Activated CD4-positive, alpha-beta T cell treated with anti-CD3 and anti-CD28 coated beads, Interleukin-2, Interleukin-6, amounts not matched to agents 100 ng/mL and 50 ng/mL, durations not matched to agents 16 hours and 8 hours (primary cell): Measurements from ENCODE around the gene KRT16.
"Not testable (repeated sequence)": the region's sequence is repeated elsewhere in the genome, so short reads cannot be mapped to it uniquely, and the experiment has no call there.

ENCODE experiments used
- DNase-seq: peaks from one replicate; pipeline ENCODE4 v3.0.0-alpha.2; 2020

KRT16 gene

DNA sequence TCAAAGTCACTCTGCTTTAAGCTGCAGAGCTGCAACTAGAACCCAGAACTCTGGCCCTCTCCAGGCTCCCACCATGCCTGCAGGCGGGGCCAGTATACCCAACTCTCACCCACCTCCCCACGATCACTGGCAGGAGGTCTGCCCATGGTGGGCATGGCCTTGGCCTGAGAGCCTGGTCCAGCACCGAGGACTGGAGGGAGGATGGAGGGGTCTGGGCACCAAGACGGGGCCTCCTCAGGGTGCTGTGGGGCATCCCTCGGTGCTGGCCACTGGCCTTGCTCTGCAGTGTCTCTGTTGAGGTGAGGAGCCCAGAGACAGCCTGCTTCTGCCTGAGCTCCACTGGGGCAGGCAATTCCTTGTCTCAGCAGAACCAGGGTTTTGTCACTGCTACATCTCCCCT lies 1.5 kb upstream of the KRT16 start:
- no peak for DNase-seq

DNA sequence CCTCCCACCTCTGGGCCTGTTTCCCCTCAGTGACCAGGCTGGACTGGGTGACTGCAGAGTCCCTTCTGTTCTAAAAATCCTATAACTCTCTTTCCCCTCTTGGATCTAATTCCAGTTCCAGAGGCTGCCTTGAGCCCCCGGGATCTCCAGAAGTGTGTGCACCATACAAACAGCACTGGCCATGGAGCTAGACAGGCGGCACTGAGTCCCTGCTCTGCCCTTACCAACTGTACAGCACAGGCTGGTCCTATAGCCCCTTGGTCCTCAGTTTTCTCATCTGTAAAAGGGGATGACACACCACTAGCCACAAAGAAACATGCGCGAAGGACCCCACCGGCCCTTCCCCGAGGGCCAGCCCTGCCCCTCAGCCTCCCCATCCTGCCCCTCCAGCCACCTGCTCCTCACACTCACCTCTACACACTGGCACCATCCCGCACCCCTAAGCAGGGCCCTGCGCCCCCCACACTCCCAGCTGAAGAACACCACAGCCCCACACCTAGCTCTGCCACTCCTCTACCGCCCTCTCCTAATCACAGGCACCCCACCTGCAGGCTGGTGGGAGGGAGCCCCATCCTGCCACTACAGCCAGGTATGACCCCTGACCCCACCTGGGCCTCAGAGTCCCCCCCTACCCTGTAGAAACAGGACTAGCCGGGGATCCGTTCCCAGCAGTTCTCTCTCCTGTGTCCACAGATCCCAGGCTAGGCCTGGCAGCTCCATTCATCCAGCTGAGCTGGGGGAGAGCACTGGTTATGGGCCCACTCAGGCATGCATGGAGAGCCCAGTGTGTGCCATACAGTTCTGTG lies 913 bp upstream of the KRT16 start:
- DNase-seq: no peak

DNA sequence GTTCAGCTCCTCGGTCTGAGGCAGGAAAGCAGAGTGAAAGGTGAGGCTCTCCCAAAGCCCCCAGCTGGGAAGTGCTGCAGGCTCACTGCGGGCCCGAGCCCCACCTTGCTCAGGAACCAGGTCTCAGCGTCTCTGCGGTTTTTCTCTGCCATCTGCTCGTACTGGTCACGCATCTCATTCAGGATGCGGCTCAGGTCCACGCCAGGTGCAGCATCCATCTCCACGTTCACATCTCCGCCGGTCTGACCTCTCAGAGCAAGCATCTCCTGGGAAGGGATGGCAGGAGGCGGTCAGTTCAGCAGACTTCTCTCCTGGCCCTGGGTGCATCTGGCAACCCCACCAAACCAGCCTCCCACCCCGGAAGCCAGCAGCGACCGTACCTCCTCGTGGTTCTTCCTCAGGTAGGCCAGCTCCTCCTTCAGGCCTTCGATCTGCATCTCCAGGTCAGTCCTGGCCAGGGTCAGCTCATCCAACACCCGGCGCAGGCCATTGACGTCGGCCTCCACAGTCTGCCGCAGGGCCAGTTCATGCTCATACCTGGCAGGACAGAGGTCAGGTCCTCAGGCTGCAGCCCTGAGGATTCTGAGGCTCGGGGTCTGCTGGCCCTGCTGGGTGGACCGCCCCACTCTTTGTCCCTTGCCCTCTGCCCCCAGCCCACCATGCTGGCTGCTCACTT lies 1.5 kb downstream of the KRT16 start:
- DNase-seq: no peak

DNA sequence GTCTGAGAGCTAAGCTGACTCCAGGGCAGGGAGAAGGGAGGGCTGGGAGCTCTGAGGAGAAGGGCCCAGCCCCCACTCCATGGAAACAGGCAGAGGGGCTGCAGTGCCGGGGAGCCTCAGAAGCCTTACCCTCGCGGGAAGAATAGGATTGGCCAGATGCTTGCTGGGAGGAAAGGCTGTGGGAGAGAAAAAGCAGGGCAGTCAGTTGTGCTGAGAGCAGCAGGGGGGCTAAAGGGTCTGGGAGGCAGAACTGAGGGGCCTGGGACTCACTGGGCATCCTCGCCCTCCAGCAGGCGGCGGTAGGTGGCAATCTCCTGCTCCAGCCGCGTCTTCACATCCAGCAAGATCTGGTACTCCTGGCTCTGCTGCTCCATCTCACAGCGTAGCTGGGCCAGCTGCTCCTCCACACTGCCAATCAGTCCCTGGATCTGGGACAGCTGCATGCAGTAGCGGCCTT lies 2.5 kb downstream of the KRT16 start:
- DNase-seq: not testable (repeated sequence)

DNA sequence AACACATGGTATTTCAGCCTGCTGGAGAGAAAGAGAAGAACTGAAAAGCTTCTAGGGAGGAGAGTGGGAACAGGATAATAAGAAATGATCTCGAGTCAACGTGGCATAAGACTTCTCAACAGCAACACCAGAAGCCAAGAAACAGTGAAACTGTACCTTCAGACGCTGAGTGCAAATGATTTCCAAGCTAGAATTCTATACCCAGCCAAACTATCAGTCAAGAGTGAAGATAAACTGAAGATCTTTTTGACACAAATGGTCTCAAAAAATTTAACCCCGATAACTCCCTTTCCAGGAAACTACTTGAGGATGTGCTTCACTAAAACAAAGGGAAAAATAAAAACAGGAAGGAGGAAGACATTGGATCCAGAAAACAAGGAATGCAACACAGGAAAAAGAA lies 5.6 kb downstream of the KRT16 start:
- not testable (repeated sequence) for DNase-seq

DNA sequence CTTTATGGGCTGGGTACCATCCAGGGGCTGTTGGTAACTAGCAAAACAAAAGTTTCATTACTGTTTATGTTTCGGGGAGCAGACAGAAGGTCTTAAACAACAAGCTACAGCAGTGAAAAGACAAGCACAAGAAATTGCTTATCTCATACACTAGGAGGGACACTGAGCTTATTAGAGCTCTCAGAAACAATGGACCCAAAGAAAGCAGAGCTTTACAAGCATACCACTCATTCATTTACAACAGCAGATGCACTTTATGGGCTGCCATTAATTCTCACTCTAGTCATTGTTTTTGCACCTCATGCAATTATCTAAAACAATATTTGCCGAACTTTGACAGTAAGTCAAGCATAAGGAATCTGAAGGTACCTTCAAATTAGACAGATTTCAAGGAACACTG lies 10.0 kb downstream of the KRT16 start:
- no peak for DNase-seq

DNA sequence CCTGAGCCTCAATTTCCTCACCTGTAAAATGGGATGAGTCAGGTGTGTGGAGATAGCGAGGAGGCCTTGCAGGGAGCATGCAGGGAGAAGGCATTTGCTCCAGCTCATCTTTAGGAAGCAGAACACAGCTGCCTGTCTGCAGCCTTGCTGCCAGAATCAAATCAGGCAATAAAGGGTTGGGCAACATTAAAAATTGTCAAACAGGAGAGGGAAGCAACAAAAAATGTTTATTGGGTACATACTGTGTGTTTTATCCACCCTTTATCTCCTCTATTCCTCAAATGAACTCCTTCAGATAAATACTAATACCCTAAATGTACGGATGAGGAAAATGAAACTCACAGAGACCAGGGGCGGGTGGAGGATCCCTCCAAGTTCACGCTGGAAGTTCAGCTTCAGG lies 12.2 kb downstream of the KRT16 start:
- no peak for DNase-seq

DNA sequence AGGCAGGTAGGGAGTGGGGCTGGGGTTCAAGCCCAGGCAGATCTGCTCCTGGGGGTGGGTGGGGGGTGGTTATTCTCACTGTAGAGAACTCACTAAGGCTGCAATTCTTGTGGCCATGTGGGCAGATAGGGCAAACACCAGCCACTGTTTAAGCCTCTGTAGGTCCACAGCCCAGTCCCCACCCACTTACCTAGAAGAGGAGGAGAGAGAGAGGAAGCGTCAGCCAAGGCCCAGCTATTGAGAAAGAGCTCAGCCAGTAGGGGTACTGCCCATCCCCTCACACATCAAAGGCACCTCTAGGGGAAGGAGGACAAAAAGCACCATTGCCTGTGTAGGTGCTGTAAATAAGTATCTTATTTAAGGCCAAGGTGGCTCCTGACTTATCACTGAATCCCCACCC lies 12.9 kb downstream of the KRT16 start:
- no peak for DNase-seq

DNA sequence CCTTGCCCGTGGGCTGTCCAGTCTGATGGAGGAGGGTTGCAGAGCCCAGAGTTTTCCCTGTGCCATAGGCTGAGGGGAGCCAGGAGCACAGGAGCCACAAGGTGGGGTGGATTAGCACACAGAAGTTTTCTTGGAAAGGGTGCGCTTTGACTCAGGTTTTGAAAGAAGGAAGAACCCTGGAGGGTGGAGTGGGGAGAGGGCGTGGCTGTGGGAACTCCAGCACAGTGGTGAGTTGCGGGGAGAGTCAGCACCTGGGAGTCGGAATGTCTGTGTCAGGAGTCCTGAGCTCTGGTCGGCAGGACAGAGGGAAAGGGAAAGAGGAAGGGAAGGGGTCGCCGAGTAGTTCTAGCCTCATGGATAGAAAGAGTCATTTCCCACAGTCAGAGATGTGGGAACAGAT lies 17.0 kb downstream of the KRT16 start:
- DNase-seq: no peak

DNA sequence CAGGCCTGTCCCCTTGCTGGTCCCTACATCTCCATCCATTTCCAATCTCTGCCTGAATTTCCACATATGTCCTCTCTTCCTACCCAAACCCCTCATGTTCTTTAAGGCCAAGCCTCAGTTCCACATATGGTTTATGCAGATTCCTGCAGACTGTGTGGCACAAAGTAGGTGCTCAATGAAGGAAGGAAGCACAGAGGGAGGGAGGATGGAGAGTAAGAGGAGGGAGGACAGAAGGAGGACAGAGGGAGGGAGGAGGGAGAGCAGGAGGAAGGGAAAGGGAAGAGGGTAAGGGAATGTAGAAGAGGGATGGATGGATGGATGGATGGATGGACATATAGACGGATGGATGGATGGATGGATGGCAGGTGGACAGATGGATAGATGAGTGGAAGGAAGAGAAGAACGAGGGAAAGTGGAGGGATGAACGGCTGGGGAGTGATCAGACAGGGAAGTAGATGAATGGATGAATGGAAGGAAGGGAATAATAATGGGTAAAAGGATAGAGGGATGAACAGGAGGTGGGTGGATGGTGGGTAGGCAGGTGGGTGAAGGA lies 18.1 kb downstream of the KRT16 start:
- no peak for DNase-seq

DNA sequence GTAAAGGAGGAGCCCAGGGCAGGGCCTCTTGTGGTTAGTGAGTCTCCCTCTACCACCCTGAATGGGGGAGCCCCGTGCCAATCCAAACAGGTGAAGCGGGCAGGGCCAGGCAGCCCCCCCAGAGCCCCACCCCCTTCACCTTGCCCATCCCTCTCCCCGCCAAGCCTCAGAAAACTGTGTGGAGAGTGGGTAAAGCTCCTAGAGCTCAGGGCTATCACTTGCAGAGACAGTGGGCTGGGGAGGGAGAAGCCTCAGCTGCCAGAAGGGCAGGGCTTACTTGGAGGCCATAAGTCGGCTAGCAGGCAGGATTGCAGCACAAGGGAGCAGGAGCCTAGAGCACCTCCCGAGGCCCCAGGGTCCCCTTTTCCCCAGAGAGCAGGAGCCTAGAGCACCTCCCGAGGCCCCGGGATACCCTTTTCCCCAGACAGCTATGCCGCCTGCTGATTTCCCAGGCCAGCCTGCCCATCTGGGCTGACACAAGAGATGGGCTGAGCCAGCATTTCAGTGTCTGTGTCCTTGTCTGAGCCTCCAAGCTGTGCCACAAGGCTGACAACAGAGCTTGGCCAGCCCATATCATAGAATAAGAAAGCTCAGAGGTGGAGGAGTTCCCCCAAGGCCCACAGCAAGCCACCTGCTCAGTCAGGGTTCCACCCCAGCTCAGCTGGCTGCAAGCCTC lies 19.1 kb downstream of the KRT16 start:
- no peak for DNase-seq

DNA sequence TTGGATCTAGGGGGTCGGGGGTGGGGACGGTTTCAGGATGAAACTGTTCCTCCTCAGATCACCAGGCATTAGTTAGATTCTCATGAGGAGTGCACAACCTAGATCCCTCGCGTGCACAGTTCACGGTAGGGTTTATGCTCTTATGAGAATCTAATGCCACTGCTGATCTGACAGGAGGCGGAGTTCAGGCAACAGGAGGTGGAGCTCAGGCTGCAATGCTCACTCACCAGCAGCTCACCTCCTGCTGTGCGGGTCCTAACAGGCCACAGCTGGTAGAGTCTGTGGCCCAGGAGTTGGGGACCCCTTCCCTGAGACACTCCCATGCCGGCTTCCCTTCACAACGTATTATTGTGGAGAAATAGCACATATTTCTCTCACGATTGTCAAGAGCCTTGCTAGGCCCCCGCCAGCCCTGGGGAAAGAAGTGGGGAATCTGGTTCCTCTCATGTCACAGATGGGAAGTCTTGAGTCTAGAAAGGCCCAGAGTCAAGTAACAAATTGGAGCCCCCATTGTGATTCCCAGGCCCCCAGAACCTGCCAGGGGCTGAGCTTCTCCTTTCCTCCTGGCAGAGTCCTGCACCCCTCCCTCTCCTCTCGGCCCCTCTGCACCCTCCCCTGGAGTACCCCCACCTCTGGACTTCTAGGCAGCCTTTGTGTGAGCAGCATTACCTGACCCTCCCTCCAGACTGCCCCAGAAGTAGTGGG lies 19.8 kb downstream of the KRT16 start:
- no peak for DNase-seq

DNA sequence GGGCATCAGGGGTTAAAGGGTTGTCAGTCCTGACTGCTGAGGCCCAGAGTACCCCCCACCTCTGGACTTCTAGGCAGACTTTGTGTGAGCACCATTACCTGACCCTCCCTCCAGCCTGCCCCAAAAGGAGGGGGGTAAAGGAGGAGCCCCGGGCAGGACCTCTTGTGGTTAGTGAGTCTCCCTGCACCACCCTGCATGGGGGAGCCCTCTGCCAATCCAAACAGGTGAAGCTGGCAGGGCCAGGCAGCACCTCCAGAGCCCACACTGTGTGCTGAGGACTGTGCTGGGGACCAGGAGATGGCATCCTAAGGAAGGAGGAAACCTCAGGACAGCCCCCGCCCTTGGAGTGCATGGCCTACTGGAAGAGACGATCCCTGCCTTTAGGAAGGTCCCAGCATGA lies 23.3 kb downstream of the KRT16 start:
- DNase-seq: no peak

DNA sequence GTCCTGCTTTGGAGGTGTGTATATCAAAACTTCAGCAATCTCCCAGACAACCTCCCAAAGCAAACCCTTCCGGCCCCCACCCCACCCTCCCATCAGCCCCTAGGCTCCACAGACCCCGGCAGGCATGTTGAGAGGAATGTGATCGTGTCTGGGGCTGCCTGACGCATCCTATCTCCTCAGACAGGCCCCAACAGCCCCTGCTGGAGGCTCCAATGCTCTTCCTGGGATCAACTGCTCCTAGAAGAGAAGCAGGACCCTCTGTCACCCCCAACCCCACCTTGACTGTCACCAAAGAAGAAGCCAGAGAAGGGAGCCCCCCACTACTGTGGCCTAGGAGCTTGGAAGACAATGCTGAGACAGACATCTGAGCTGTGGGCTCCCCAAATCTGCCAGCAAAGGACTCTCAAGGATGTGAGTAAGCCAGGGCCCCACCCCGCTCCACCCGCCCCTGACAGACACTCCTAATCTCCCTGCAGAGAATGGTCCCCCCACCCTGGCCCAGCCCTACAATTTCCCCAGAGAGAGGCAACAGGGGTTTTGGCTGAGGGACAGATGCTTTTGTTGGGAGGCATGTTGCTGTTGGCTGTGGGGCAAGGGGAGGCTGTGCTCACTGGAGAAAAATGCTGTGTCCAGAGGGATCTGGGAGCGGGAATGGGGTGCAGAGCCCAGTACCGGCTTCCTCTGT lies 24.3 kb downstream of the KRT16 start:
- DNase-seq: no peak

DNA sequence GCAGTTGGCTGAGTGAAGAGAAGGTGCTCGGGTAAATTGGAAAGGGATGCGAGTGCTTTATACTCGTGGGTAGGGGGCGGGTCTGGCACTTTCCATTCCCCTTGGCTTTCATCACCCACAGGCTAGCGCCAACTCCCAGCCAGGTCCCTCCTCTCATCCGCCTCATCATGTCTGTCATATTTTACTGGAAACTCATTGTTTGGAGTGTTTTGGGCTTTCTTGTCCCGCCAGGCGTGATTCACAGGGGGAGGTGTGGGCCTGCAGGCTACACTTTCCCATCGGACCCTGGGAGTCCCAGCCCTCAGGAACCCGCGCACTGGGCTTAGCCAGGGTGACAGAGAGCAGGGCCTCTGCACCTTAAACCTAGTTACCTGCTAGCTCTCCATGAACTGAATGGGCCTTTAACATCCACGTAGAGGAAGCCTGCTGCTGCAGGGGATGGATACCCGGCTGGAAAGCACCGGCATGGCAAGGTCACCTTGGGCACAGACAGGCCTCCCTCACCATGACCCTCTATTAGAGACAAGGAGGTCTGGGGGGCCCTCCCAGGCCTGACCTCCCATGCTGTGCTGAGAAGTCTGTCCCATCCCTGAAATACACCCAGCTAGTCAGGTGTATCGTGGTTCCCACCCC lies 25.6 kb downstream of the KRT16 start, which contains the start of gene KRT14:
Gene KRT14 (minus strand): TSS at position 33 of the 633 bp plus-strand sequence. CDS start 61 bp downstream, outside the sequence.
- DNase-seq: no peak

DNA sequence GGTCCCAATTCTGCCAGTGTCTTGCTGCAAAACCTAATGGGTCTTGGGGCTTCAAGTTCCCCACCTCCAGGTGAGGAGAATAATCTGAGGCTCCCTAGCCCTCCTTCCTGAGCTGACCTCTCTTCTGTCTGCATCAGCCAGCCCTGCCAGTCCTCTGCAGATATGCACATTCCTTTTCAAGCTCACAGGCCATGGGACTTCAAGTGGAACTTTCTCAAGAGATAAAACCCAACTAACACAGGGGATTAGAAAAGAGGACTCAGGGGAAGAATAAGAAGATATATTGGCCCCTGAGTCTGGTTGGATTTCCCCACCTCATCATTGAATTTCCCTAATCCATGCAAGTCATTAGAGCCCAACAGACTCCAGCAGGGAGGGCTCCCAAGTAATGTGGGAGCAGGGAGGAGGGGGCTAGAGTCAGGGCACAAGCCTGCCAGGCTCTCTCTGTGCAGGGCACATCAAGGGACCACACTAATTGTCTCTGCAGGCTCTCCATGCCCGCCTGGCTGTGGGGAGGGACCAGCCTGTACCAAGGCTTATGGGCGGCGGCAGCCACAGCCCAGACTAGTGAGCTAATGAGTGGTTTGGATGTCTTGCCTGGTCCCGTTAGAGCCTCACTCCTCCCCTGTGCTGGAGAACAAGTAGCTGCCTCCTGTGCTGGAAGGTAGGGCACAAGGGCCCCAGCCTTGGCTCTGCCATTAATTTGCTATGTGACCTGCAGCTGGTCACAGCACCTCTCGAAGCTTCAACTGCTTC lies 27.1 kb downstream of the KRT16 start:
- DNase-seq: no peak

DNA sequence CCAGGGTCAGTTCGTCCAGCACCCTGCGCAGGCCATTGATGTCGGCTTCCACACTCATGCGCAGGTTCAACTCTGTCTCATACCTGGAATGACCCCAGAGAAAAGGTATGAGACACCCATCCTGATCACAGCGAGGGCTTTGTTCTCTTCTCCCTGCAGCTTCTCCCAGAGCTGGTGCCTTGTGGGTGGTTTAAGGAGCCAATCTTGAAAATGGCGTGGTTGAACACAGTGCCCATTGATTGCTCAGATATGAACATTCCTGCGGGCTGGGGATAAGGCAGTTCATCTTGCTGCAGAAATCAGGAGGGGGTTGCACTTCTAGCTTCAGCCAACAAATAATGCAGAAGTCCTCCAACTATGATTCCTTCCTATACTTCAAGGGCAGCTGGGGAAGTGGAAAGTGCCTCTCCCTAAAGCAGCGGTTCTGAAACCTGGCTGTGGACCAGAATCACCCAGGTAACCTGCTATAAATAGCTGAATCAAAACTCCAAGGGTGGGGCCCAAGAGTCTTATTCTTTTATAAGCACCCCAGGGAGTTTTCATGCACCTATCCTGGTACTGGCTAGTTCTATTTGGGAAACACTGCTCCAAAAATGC lies 28.1 kb downstream of the KRT16 start:
- DNase-seq: not testable (repeated sequence)

DNA sequence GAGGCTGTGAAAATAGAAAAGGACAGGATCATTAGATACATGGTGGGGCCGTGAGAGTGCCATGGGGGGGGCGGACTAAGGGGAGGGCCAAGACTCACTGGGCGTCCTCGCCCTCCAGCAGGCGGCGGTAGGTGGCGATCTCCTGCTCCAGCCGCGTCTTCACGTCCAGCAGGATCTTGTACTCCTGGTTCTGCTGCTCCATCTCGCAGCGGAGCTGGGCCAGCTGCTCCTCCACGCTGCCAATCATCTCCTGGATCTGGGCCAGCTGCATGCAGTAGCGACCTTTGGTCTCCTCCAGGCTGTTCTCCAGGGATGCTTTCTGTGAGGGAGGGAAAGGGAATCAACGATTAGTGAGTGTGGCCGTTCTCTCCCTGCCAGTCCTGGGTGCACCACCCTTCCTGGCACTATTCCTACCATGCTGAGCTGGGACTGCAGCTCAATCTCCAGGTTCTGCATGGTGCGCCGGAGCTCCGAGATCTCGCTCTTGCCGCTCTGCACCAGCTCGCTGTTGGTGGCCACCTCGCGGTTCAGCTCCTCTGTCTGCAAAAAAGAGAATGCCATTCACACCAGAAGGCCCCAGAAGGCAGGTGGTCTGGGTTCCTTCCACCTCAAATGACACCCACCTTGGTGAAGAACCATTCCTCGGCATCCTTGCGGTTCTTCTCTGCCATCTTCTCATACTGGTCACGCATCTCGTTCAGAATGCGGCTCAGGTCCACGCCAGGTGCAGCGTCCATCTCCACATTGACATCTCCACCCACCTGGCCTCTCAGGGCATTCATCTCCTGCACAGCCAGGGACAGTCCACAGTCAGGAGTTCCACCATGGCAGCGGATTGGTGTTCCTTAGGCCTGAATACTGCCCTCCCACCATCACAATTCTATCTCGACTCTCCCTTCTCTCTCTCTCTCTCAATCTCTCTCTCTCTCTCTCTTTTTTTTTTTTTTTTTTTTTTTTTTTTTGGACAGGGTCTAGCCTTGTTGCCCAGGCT lies 29.1 kb downstream of the KRT16 start:
- no peak for DNase-seq
